ENCODE results near the gene ZNF672. TPM values are rescaled to one million over a fixed set of nuclear protein-coding genes. Genes with fewer than 3 reads are reported as not detected.

Gene ZNF672
- total RNA-seq, 1 experiment from 2014 or later, result 16.7 TPM

DNA sequence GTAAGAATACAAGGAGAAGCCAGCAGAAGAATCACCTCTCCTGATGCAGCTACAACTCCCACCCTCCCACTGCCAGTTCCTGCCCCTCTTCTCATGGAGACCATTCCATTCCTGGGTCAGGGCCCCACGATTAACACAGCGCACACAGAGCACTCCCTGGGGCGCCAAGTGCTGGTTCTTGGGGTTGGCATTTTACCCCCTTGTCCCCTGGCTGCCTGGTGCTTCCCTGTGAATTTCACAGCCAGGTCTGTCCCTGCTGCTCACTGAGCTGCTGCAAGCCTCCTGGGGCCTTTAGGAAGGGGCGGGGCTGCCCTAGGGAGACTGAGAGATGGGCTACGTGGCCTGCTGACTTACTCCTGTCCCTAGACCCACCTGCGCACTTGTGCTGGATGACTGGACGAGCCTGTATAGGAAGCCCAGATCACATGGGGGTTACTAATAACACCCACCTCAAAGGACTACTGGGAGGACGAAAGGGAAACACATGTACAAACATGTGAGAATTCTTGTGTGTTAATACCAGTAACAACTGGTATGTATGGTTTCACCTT, 4.8 kb downstream of the ZNF672 start:
- Histone ChIP-seq H3K9me2 (replicated peaks; ENCODE audit: insufficient read depth, low read length) (no peaks in the 10 kb centered on the region), H3K79me2 (ENCODE audit: low read length) (peaks cover 50% of the 10 kb centered on the region), H3K4me3 (ENCODE audit: low read length) (no peak overlapping the region), H3K27ac (ENCODE audit: low read length) (no peak overlapping the region), H3K9me3 (ENCODE audit: low read length) (no peaks in the 10 kb centered on the region), H3K4me2 (ENCODE audit: low read depth, low read length, poor library complexity, severe bottlenecking) (peak overlapping the region; percentile 28), H3K36me3 (ENCODE audit: insufficient read depth, low read length) (peaks cover 6% of the 10 kb centered on the region; the same call in 1 of the 2 replicates), H4K20me1 (ENCODE audit: insufficient read depth, low read depth, low read length) (no peaks in the 10 kb centered on the region), H3K4me1 (ENCODE audit: low read length) (peaks cover 29% of the 10 kb centered on the region), H3K27me3 (ENCODE audit: low read length) (no peaks in the 10 kb centered on the region), H2AFZ (ENCODE audit: low read length) (no peak overlapping the region), H3K9ac (ENCODE audit: low read length) (peak overlapping the region; percentile 37; the same call in 1 of the 2 replicates)
- no peak for DNase-seq

DNA sequence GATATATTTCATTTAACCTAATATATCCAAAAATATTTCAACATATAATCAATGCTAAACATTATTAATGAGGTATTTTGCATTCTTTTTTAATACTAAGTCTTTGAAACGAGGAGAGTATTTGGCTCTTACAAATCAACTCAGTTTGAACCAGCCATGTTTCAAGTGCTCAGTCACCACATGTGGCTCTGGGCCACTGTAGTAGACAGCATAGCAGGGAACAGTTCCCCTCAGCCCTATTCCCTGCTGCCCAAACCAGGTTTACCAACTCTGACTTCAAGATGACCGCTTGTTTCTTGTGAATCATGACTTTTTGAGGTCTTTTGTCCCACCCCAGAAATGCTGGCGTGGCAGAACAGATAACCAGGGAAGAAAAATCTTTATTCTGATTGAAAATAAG, 5.7 kb downstream of the ZNF672 start:
- Histone ChIP-seq H3K4me1 (ENCODE audit: low read length) (peaks cover 29% of the 10 kb centered on the region), H4K20me1 (ENCODE audit: insufficient read depth, low read depth, low read length) (no peaks in the 10 kb centered on the region), H3K79me2 (ENCODE audit: low read length) (peaks cover 50% of the 10 kb centered on the region), H3K27me3 (ENCODE audit: low read length) (no peaks in the 10 kb centered on the region), H3K27ac (ENCODE audit: low read length) (no peak overlapping the region), H3K9me3 (ENCODE audit: low read length) (no peaks in the 10 kb centered on the region), H3K9me2 (replicated peaks; ENCODE audit: insufficient read depth, low read length) (no peaks in the 10 kb centered on the region), H3K9ac (ENCODE audit: low read length) (no peak overlapping the region), H3K4me2 (ENCODE audit: low read depth, low read length, poor library complexity, severe bottlenecking) (no peak overlapping the region), H3K36me3 (ENCODE audit: insufficient read depth, low read length) (peaks cover 6% of the 10 kb centered on the region; the same call in 1 of the 2 replicates), H3K4me3 (ENCODE audit: low read length) (no peak overlapping the region), H2AFZ (ENCODE audit: low read length) (no peak overlapping the region)
- no peak for DNase-seq

- Histone ChIP-seq H3K27me3 (ENCODE audit: low read length) (no peaks in the 10 kb centered on the region), H3K4me2 (ENCODE audit: low read depth, low read length, poor library complexity, severe bottlenecking) (no peak overlapping the region), H3K9me3 (ENCODE audit: low read length) (no peaks in the 10 kb centered on the region), H3K9ac (ENCODE audit: low read length) (no peak overlapping the region), H3K79me2 (ENCODE audit: low read length) (peaks cover 44% of the 10 kb centered on the region), H2AFZ (ENCODE audit: low read length) (no peak overlapping the region), H4K20me1 (ENCODE audit: insufficient read depth, low read depth, low read length) (no peaks in the 10 kb centered on the region), H3K4me1 (ENCODE audit: low read length) (peaks cover 26% of the 10 kb centered on the region), H3K4me3 (ENCODE audit: low read length) (no peak overlapping the region), H3K9me2 (replicated peaks; ENCODE audit: insufficient read depth, low read length) (no peaks in the 10 kb centered on the region), H3K36me3 (ENCODE audit: insufficient read depth, low read length) (peaks cover 13% of the 10 kb centered on the region; the same call in 1 of the 2 replicates), H3K27ac (ENCODE audit: low read length) (no peak overlapping the region)
- DNase-seq, result no peak
Measured at GRCh38 chr1:248844526-248844925, 6.5 kb downstream of the ZNF672 start.

DNA sequence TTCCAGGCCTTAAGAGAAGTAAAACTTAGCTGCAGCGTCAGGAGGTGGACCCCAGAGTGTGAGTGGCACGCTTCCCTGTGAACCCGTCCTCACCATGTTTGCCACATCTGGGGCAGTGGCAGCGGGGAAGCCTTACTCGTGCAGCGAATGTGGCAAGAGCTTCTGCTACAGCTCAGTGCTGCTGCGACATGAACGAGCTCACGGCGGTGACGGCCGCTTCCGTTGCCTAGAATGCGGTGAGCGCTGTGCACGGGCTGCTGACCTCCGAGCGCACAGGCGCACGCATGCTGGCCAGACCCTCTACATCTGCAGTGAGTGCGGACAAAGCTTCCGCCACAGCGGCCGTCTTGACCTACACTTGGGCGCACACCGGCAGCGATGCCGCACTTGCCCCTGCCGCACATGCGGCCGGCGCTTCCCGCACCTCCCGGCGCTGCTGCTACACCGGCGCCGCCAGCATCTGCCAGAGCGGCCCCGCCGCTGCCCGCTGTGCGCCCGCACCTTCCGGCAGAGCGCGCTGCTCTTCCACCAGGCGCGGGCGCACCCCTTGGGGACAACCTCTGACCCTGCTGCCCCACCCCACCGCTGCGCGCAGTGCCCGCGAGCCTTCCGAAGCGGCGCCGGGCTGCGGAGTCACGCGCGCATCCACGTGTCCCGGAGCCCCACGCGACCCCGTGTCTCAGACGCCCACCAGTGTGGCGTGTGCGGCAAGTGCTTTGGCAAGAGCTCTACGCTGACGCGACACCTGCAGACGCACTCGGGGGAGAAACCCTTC, 9.3 kb downstream of the ZNF672 start:
- Histone ChIP-seq H3K36me3 (ENCODE audit: insufficient read depth, low read length) (peaks cover 21% of the 10 kb centered on the region; the same call in 1 of the 2 replicates), H3K4me1 (ENCODE audit: low read length) (peaks cover 13% of the 10 kb centered on the region), H3K9me2 (replicated peaks; ENCODE audit: insufficient read depth, low read length) (no peaks in the 10 kb centered on the region), H4K20me1 (ENCODE audit: insufficient read depth, low read depth, low read length) (no peaks in the 10 kb centered on the region), H2AFZ (ENCODE audit: low read length) (no peak overlapping the region), H3K27me3 (ENCODE audit: low read length) (no peaks in the 10 kb centered on the region), H3K9ac (ENCODE audit: low read length) (no peak overlapping the region), H3K27ac (ENCODE audit: low read length) (no peak overlapping the region), H3K9me3 (ENCODE audit: low read length) (no peaks in the 10 kb centered on the region), H3K4me2 (ENCODE audit: low read depth, low read length, poor library complexity, severe bottlenecking) (no peak overlapping the region), H3K4me3 (ENCODE audit: low read length) (no peak overlapping the region), H3K79me2 (ENCODE audit: low read length) (peaks cover 18% of the 10 kb centered on the region)
- no peak for DNase-seq

GRCh38 chr1:248847956-248848561, 10.0 kb downstream of the ZNF672 start:
- Histone ChIP-seq H3K9me2 (replicated peaks; ENCODE audit: insufficient read depth, low read length) (no peaks in the 10 kb centered on the region), H3K4me3 (ENCODE audit: low read length) (no peak overlapping the region), H3K27me3 (ENCODE audit: low read length) (no peaks in the 10 kb centered on the region), H4K20me1 (ENCODE audit: insufficient read depth, low read depth, low read length) (no peaks in the 10 kb centered on the region), H3K79me2 (ENCODE audit: low read length) (peaks cover 11% of the 10 kb centered on the region), H3K9ac (ENCODE audit: low read length) (no peak overlapping the region), H3K36me3 (ENCODE audit: insufficient read depth, low read length) (peaks cover 24% of the 10 kb centered on the region; the same call in 1 of the 2 replicates), H3K27ac (ENCODE audit: low read length) (no peak overlapping the region), H3K9me3 (ENCODE audit: low read length) (no peaks in the 10 kb centered on the region), H2AFZ (ENCODE audit: low read length) (no peak overlapping the region), H3K4me2 (ENCODE audit: low read depth, low read length, poor library complexity, severe bottlenecking) (no peak overlapping the region), H3K4me1 (ENCODE audit: low read length) (peaks cover 13% of the 10 kb centered on the region)
- DNase-seq, result no peak

GRCh38 chr1:248848602-248849001, 10.6 kb downstream of the ZNF672 start:
- Histone ChIP-seq H2AFZ (ENCODE audit: low read length) (no peak overlapping the region), H3K9ac (ENCODE audit: low read length) (no peak overlapping the region), H3K9me2 (replicated peaks; ENCODE audit: insufficient read depth, low read length) (no peaks in the 10 kb centered on the region), H3K4me1 (ENCODE audit: low read length) (peaks cover 10% of the 10 kb centered on the region), H3K9me3 (ENCODE audit: low read length) (no peaks in the 10 kb centered on the region), H3K4me3 (ENCODE audit: low read length) (no peak overlapping the region), H3K27ac (ENCODE audit: low read length) (no peak overlapping the region), H3K4me2 (ENCODE audit: low read depth, low read length, poor library complexity, severe bottlenecking) (no peak overlapping the region), H4K20me1 (ENCODE audit: insufficient read depth, low read depth, low read length) (no peaks in the 10 kb centered on the region), H3K79me2 (ENCODE audit: low read length) (peaks cover 8% of the 10 kb centered on the region; the same call in 1 of the 2 replicates), H3K36me3 (ENCODE audit: insufficient read depth, low read length) (peaks cover 24% of the 10 kb centered on the region; the same call in 1 of the 2 replicates), H3K27me3 (ENCODE audit: low read length) (no peaks in the 10 kb centered on the region)
- DNase-seq, result no peak

GRCh38 chr1:248849152-248849551, 11.1 kb downstream of the ZNF672 start:
- no peak overlapping the region for H3K27ac ChIP-seq (ENCODE audit: low read length)
- H3K4me2 ChIP-seq (ENCODE audit: low read depth, low read length, poor library complexity, severe bottlenecking), result no peak overlapping the region
- no peak overlapping the region for H3K4me3 ChIP-seq (ENCODE audit: low read length)
- H3K27me3 ChIP-seq (ENCODE audit: low read length), result no peaks in the 10 kb centered on the region
- H3K9me3 ChIP-seq (ENCODE audit: low read length), result no peaks in the 10 kb centered on the region
- no peak for DNase-seq
- no peak overlapping the region for H3K9ac ChIP-seq (ENCODE audit: low read length)
- peaks cover 4% of the 10 kb centered on the region; the same call in 1 of the 2 replicates for H3K79me2 ChIP-seq (ENCODE audit: low read length)
- peaks cover 26% of the 10 kb centered on the region; the same call in 1 of the 2 replicates for H3K36me3 ChIP-seq (ENCODE audit: insufficient read depth, low read length)
- peaks cover 10% of the 10 kb centered on the region for H3K4me1 ChIP-seq (ENCODE audit: low read length)
- no peak overlapping the region for H2AFZ ChIP-seq (ENCODE audit: low read length)
- H3K9me2 ChIP-seq (replicated peaks; ENCODE audit: insufficient read depth, low read length), result no peaks in the 10 kb centered on the region
- H4K20me1 ChIP-seq (ENCODE audit: insufficient read depth, low read depth, low read length), result no peaks in the 10 kb centered on the region

GRCh38 chr1:248849637-248850036, 11.6 kb downstream of the ZNF672 start:
- H3K79me2 ChIP-seq (ENCODE audit: low read length), result no peaks in the 10 kb centered on the region
- peaks cover 10% of the 10 kb centered on the region for H3K4me1 ChIP-seq (ENCODE audit: low read length)
- no peak overlapping the region for H3K9ac ChIP-seq (ENCODE audit: low read length)
- no peak overlapping the region for H3K4me2 ChIP-seq (ENCODE audit: low read depth, low read length, poor library complexity, severe bottlenecking)
- H4K20me1 ChIP-seq (ENCODE audit: insufficient read depth, low read depth, low read length), result no peaks in the 10 kb centered on the region
- peaks cover 24% of the 10 kb centered on the region for H3K36me3 ChIP-seq (ENCODE audit: insufficient read depth, low read length)
- no peaks in the 10 kb centered on the region for H3K9me2 ChIP-seq (replicated peaks; ENCODE audit: insufficient read depth, low read length)
- H2AFZ ChIP-seq (ENCODE audit: low read length), result no peak overlapping the region
- H3K9me3 ChIP-seq (ENCODE audit: low read length), result no peaks in the 10 kb centered on the region
- no peak overlapping the region for H3K4me3 ChIP-seq (ENCODE audit: low read length)
- H3K27ac ChIP-seq (ENCODE audit: low read length), result no peak overlapping the region
- H3K27me3 ChIP-seq (ENCODE audit: low read length), result no peaks in the 10 kb centered on the region
- DNase-seq, result no peak

Data from Karpas-422 (cell line).